Measurements from ENCODE around the gene UQCC2.

UQCC2 gene

DNA sequence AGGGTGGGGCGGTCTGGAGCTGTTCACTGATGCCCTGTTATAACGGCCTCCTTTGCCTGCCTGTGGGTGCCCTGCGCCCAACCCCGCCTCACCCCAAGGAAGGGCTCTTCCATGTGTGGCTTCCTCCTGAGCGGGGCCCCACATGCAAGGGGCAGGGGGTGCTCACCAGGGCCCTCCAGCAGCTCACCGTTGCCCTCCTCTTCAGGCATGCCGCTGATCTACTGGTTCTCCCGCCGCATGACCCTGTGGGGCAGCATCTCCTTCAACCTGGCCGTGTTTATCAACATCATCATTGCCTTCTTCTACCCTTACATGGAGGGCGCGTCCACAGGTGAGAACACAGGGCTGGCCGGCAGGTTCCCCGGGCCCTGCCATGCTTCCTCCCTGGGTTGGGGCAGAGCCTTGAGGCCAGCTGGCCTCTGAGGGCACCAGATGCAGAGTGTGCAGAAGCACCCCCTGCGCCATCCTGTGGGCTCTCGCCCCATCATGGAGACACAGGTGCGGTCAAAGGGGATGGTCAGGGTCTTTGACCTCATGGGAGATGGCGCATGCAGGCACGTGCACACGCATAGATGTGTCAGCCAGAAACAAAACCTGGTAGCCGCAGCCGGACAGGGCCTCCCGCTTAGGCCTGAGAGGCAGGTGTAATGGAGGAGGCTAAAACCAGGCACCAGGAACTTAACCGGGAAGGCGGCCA is 22.9 kb downstream of the UQCC2 start:
- no peak for DNase-seq

DNA sequence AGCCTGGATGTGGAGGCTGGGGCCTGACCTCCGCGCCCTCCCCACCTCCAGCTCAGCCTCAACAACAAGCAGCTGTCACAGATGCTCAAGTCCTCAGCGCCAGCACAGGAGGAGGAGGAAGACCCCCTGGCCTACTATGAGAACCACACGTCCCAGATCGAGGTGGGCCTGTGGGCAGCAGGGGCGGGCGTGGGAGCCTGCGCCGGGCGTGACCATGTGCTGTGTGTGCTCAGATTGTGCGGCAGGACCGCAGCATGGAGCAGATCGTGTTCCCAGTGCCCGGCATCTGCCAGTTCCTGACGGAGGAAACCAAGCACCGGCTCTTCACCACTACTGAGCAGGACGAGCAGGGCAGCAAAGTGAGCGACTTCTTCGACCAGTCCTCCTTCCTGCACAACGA is 23.5 kb downstream of the UQCC2 start:
- no peak for DNase-seq

DNA sequence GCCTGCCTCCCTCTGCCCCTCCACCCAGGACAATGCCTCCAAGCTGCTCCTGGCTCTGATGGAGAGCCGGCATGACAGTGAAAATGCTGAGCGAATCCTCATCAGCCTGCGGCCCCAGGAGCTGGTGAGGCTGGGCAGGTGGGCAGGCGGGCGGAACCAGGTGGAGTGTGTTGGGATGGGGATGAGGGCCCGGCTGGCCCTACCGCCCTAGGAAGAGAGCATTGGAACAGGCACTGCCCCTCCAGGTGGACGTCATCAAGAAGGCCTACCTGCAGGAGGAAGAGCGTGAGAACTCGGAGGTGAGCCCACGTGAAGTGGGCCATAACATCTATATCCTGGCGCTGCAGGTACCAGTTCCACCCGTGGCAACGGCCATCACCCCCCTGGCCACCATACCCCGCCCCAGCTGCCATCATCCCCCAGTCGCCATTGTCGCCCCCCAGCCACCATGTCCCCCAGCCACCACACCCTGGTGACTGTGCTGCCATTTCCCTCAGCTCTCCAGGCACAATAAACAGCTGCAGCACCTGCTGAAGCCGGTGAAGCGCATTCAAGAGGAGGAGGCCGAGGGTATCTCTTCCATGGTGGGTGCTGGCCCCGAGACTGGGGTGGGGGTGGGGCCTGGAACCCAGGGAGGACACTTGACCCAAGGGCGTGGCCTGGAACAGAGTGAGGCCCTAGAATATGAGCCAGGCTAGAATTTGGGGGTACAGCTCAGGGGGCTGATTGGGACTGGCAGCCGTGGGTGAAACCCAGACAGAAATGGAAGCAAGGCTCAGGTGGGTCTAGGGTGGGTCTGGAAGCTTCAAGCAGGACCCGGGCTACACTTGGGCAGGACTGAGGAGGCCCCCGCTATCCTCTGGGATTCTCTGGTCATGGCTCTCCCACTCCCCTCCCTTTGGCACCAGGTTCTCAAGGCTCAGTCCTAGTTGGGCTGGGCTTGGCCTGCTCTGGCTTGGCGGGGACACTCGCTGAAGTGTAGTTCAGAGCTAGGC is 24.2 kb downstream of the UQCC2 start:
- no peak for DNase-seq

DNA sequence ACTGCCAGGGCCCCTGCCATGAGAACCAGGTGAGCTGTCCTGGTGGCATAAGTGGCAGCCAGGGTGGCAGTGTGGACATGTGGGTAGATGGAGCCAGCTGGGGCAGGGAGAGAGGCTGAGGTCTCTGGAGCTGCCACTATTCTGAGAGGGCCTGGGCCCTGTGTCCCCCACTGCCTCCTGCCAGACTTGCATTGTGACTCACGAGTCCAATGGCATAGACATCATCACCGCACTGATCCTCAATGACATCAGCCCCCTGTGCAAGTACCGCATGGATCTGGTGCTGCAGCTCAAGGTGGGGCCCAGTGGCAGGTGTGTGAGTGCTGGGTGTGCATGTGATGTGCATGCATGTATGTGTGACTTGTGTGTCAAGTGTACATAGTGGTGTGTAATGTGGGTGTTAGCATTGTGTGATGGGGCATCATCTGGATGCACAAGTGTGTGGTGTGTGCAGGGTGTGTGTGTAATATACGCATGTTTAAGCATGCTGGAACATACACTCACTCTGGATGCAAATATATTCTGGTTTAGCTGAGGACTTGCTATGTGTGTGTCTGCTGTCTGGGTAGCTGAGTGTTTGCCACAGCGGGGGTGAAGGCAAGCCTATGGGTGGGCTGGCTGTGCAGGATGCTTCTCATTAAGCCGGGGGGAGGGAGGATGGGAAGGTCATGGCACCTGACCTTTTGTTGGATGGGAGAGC is 25.1 kb downstream of the UQCC2 start:
- DNase-seq = no peak

DNA sequence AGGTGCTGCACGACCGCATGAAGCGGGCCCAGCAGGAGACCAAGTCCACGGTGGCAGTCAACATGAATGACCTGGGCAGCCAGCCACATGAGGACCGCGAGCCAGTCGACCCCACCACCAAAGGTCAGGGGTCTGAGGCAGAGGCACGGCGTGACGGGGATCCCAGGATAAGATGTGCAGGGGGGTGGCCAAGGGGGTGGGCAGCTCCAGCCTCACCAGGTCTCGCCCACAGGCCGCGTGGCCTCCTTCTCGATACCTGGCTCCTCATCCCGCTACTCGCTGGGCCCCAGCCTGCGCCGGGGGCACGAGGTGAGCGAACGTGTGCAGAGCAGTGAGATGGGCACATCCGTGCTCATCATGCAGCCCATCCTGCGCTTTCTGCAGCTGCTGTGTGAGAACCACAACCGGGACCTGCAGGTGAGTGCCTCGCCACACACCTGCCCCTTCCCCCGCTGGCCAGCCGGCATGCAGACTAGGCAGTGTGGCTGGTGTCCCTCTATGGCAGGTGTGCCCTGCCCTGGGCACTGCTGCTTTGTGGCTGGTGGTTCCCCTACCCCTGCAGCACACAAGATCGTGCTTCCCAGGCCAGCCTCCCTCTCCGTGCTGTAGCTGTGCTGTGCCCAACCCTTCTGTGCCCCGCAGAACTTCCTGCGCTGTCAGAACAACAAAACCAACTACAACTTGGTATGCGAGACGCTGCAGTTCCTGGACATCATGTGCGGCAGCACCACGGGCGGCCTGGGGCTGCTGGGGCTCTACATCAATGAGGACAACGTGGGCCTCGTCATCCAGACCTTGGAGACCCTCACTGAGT is 25.9 kb downstream of the UQCC2 start:
- no peak for DNase-seq

DNA sequence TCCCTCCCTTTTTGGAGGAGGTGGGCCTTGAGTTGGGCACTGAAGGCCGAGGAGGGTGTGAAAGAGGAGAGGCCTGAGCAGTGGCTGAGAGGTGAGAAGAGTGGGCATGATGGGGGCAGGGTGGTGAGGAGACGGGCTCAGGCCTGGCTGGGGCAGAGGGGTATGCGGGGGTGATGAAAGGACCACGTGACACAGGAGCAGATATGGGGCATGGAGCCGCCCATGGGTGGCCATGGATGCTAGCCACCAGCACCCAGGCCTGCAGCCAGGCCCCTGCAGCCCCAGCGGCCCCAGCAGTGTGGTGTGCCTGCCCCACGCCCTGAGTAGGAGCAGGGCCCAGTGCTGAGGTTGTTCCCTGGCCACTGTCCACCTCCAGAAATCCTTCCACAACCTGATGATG is 26.5 kb downstream of the UQCC2 start:
- DNase-seq = no peak

DNA sequence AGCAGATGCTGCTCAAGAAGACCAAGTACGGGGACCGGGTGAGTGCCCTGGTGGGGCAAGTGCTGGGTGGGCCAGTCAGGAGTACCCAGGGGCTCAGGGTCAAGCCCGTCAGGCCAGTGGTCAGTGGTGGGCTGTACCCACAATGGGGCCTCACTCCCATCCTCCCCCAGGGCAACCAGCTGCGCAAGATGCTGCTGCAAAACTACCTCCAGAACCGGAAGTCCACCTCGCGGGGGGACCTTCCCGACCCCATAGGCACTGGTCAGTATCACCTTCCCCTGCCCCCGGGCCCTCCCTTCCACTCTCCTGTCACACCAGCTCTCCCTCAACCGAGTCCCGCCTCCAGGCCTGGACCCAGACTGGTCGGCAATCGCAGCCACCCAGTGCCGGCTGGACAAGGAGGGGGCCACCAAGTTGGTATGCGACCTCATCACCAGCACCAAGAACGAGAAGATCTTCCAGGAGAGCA is 27.0 kb downstream of the UQCC2 start:
- DNase-seq = no peak

DNA sequence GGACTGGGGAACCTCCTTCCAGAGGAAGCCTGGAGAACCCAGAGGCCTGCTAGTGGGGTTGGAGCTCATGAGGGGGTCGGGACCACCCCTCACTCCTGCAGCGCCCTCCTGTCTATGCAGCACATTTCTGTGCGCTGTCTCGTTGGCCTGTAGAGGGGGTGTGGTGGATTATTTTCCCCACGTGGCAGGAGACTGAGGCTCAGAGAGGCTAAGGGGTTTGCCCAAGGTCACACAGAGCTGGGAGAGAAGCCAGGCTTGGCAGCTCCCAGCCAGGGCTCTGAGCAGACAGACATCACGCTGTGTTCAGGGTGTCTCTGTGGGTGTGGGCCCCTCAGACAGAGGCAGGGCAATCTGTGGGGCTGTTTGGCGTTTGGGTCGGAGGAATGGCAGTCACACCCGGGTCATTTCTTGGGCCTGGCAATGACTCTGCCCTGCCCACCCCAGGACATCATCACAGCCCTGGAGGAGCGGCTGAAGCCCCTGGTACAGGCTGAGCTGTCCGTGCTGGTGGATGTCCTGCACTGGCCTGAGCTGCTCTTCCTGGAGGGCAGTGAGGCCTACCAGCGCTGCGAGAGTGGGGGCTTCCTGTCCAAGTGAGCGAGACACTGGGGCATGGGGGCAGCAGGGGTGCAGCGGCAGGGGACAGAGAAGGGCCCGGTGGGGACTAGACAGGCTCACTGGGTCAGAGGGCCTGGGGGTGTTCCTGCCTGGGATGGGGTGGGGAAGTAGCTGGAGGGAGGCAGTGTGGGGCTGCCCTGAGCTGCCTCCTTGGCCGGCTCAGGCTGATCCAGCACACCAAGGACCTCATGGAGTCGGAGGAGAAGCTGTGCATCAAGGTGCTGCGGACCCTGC is 27.7 kb downstream of the UQCC2 start:
- DNase-seq = no peak

DNA sequence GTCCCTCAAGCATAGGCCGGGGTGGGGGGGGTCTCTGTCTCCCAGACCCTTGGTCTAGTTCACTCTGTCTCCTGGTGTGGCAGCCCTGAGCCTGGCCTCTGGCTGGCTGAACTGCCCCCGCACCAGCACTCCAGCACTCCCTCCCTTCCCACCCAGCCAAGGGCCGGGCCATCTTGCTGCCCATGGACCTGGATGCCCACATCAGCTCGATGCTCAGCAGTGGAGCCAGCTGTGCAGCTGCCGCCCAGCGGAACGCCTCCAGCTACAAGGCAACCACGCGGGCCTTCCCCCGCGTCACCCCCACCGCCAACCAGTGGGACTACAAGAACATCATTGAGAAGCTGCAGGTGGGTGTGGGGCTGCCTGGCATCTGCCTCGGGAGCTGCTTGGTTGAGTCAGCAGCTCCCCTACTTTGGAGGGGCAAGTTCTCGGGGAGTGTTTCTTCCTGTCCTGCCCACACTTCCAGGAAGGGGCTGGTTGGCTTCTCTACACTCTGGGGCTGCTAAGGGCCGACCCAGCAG is 28.4 kb downstream of the UQCC2 start:
- no peak for DNase-seq

DNA sequence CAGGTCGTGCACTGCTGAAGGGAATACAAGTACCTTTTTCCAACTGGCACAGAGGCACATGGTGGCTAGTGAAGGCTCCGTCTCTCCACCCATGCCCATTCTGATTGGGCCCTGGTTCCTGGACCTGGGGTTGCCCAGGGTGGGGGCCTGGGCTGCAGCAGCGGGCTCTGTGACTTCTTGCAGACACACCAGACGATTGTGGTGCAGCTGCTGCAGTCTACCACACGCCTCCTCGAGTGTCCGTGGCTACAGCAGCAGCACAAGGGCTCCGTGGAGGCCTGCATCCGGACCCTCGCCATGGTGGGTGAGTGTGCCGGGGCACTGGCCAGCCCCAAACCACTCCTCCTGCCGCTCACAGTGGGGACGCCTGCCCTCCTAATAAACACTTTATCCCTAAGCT is 29.2 kb downstream of the UQCC2 start:
- DNase-seq = no peak

DNA sequence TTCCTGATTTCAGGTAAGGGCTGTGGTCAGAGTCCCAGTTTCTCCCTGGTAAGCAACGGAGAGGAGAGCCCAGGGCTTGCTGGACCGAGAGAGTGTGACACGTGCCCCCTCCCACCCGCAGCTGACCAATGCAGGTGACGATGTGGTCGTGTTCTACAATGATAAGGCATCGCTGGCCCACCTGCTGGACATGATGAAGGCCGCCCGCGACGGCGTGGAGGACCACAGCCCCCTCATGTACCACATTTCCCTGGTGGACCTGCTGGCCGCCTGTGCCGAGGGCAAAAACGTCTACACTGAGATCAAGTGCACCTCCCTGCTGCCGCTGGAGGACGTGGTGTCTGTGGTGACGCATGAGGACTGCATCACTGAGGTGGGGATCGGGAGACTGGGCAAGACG is 31.7 kb downstream of the UQCC2 start:
- no peak for DNase-seq

DNA sequence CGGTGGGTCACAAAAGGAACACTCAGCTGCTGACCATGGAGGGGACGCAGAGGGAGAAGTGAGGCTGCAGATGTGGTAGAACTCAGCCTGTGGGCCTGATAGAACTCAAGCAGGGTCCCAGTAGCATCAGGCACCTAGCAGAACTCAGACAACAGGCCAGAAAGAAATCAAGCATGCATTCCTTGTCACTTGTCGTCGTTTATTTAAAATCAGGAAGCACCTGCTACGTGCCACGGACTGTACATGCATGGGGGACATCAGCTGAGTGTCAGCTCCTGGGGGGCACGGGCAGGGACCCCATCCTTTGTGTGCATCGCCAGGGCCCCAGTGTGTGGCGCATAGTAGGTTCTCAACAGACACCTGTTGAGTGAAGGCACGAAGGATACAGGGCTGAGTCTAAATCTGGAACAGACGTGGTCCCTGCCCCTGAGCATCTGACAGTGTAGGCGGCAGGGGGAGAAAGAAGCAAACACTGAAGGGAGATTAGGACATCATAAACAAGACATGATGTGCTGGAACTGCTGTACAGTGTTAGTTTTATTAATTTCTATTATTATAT is 32.5 kb downstream of the UQCC2 start:
- no peak for DNase-seq

DNA sequence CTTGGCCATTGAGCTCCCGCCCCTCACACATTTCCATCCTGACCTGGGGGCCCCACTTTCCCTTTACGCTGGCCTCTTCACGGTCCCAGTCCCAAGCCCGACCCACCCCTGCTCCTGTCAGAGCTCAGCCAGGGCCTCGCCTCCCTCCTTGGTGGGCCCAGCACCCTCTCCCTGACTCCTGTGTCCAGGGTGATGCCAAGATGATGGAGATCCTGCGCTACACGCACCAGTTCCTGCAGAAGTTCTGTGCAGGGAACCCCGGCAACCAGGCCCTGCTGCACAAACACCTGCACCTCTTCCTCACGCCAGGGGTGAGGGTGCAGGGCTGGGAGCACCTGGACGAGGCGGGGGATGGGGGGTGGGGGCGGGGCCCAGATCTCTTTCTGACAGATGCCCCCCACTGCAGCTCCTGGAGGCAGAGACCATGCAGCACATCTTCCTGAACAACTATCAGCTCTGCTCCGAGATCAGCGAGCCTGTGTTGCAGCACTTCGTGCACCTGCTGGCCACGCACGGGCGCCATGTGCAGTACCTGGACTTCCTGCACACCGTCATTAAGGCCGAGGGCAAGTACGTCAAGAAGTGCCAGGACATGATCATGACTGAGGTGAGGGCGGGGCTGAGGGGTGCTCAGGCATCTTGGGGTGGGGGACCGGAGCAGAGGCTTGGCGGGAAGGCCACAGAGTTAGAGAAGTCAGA is 33.1 kb downstream of the UQCC2 start:
- no peak for DNase-seq

DNA sequence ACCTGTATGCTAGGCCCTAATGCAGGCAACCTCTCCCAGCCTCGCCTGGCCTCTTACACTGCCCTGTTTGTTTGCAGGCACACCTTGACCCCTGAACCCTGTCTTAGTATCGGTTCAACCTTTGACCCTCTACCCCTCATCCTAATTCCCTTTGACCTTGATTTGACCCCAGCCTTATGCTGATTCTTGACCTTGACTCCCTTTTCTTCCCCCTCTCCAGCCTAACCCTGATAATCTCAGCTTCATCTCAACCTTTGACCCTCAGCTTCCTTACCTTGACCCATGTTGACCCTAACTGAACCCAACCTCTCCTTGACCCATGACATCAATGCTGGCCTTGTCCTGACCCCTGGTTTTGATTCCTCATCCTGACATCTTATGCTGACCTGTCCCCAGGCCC is 33.8 kb downstream of the UQCC2 start:
- DNase-seq = no peak

DNA sequence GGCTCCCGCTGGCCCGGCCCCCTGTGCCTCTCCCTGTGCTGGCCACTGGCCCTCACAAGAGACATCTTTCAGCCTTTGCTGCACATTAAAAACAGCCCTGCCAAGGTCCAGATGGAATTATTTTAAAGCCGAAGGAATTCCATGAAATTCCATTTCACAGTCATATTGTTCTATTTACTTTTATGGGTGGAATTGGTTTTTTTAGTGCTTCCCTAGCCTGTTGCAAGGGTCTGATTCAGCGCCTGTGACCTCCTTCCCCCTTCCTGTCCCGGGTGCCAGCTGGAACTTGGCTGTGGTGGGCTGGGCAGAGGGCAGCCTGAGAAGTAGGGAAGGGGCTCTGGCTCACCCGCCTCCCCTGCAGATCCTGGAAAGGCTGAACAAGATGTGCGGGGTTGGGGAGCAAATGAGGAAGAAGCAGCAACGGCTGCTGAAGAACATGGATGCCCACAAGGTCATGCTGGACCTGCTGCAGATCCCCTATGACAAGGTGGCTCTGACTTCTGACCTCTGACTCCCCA is 34.3 kb downstream of the UQCC2 start:
- no peak for DNase-seq

DNA sequence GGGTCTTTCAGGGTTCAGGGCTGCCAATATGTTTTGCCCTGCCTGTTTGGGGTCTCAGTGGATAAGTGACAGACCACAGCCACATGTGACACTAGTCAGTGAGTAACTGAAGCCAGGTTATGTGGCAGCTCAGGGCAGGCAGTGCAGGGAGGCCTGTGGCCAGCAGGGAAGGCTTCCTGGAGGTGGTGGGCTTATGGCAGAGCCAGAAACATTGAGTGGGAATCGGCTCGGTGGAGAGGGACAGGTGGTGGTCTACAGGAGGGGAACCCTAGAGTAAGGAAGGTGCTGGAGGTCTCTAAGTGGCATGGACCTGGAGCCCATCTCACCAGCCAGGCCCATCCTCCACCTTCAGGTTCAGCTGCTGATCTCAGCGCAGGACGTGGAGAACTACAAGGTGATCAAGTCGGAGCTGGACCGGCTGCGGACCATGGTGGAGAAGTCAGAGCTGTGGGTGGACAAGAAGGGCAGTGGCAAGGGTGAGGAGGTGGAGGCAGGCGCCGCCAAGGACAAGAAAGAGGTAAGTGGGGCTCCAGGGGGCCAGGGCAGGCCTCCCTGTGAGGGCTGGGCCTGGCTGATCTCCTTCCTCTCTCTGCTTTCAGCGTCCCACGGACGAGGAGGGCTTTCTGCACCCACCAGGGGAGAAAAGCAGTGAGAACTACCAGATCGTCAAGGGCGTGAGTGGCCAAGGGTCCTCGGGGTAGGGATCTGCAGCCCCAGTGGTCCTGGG is 34.9 kb downstream of the UQCC2 start:
- no peak for DNase-seq

DNA sequence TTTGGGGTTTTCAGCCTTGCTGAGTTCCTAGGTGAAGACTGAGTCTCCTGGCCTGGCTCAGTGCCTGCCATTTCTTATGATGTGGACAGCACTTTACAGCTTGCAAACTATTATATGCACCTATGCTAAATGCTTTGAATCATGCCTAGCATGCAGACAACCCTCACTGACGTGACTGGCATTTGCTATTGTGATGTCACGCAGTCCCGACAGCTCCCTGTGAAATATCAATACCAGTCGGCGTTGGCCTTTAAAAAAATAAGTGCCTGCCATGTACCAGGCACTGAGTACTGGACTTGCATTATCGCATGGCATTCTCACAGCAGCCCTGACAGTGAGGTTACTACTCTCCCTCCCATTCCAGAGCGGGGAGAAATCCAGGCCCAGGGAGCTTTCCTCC is 35.5 kb downstream of the UQCC2 start:
- no peak for DNase-seq

DNA sequence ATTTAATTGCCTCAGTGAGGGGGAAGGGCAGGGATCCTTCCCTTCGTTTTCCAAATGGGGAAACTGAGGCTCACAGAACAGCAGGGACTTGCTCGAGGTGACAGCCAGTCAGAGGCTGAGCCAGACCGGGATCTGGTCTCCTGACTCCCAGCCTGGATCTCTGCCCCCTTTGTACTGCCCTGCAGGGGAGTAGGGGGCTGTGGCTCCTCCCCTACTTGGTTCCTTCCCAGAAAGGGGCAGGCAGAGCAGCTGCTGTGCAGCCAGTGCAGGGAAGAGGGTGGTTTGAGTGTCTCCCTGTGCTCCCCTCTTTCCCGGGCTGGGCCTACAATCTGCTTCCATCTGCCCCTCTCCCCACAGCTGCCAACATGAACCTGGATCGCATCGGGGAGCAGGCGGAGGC is 37.6 kb downstream of the UQCC2 start:
- no peak for DNase-seq

DNA sequence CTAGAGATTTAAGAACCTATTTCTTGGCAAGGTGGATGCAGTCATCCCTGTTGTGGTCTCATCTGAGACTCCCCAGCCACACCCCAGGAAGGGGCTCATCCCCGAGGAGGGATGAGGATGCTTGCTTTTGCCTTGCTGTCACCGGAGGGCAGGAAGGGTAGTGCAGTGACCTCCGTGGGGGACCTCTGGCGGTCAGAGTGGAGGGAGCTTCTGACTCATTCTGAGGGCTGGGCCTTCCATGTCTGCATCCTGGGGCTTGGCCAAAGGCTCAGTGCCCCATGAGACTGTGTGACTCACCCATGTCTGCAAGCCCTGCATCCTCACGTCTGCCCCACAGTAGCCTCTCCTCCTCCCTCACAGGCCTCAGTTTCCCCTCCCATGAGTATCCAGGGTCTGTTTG is 38.7 kb downstream of the UQCC2 start:
- DNase-seq = peak; percentile 89 to 90

DNA sequence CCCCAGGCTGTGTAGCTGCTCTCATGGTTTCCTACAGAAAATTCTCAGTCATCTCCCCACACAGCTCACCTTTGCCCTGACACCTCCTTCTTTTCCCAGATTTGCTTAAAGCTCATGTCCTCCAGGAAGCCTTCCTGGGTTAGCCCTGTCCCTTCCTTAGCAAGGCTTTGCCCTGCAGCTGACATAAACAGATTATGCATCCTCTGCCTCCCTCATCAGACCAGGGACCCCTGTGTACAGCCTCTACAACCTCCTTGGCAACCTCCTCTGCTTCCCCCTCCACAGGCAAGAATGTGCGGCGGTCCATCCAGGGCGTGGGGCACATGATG is 39.8 kb downstream of the UQCC2 start:
- DNase-seq = no peak

All from SW 1271 (cell line).